Vagina (tissue), 2 donors: ENCODE data around the gene PAXX.

Experiments used
- CTCF ChIP-seq, 3 experiments: fragments of 450-650 bp in 2 of 3; fragments of 200-600 bp in 1 of 3; sonication (generic) in 1 of 3; IDR thresholded peaks; one replicate each; pipeline ENCODE4 v1.5.1; 2017 to 2019; ENCODE audit warnings: antibody characterized with exemption in 3 of 3, mild to moderate bottlenecking in 2 of 3, moderate library complexity in 2 of 3
- POLR2AphosphoS5 ChIP-seq, 2 donors: sonication (generic); formaldehyde crosslinking; IDR thresholded peaks; one replicate each; pipeline ENCODE4 v1.9.0; 2017; ENCODE audit warnings: antibody characterized with exemption in 2 of 2, mild to moderate bottlenecking in 2 of 2, low read depth in 1 of 2; ENCODE audit not compliant: insufficient read depth in 1 of 2

GRCh38 chr9:137022662-137023008 is 30.4 kb downstream of the PAXX start:
- TF ChIP-seq CTCF (IDR thresholded peaks at IDR 0.05): no peak
- no peak for TF ChIP-seq POLR2AphosphoS5 (IDR thresholded peaks at IDR 0.05; ENCODE audit: insufficient read depth in 1 of 2, low read depth in 1 of 2)
